HG03439 (cell line): ENCODE results near the gene SIGLEC8.
"Not testable (repeated sequence)": the region's sequence is repeated elsewhere in the genome, so short reads cannot be mapped to it uniquely, and the experiment has no call there.

Experiments used
- ATAC-seq: cut with Tn5 transposase; IDR thresholded peaks from one replicate; pipeline ENCODE4 v1.9.1; 2021; ENCODE audit warnings: mild to moderate bottlenecking, moderate library complexity; ENCODE audit not compliant: unreplicated experiment

Gene SIGLEC8

DNA sequence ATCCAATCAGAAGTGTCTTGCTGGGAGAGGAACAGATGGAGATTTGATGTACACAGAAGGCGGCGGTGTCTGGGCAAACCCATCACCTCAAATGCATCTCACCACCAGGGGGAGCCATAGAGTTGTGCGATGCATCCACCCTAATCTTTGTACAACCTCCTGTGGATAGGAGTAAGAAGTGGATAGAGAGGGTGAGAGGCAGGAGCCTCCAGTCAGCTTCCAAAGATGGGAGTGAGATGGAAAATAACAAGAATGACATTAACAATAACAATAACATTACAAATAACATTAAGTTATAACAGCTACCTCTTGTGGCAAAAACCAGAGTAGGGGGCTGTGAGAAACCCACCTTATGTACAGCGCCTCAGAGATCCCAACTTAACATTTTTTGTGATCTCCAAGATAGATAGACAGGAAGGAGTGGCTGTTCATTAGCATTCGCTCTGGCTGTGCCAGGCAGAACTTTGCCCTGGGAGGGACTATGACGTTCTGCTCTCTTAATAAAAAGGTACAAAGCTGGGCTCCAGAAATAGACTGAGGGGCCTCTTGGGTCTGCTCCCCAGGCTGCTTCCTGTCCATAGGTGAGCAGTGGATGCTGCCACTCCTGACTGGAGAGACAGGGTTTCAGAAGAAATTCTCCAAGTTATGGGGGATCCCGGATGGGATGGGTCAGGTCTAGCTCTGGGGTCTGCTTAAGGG is 14.9 kb upstream of the SIGLEC8 start:
- no peak for ATAC-seq

DNA sequence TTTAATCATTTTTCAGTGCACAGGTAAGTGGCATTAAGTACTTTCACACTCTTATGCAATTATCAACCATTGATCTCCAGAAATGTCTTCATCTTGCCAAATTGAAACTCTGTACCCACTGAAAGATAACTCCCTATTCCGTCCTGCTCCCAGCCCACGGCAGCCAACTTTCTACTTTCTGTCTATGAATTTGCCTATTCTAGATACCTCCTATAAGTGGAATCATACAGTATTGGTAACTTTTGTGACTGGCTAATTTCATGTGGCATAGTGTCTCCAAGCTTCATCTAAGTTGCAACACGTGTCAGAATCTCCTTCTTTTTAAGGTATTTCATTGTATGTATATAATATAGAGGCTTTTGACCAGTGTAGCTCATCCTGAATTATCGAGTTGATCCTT is 14.4 kb upstream of the SIGLEC8 start:
- ATAC-seq, result no peak

DNA sequence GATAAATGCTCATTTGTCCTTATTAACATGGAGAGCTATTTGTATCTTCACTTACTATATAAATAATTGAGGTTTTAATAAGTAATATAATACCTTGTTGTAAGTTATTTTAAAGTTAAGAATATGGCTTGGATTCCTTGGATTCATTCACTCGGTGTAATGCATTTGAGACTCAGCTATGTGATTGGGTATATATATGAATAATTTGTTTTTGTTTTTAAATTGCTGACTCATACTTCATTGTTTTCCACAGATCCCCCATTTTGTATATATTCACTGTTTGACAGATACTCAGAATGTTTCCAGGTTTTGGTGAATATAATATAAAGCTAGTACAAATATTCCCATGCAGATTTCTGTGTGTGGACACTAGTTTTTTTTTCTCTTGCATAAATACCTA is 13.3 kb upstream of the SIGLEC8 start:
- no peak for ATAC-seq

- ATAC-seq, result no peak
Observed at GRCh38 chr19:51470966-51471365, 12.7 kb upstream of the SIGLEC8 start.

DNA sequence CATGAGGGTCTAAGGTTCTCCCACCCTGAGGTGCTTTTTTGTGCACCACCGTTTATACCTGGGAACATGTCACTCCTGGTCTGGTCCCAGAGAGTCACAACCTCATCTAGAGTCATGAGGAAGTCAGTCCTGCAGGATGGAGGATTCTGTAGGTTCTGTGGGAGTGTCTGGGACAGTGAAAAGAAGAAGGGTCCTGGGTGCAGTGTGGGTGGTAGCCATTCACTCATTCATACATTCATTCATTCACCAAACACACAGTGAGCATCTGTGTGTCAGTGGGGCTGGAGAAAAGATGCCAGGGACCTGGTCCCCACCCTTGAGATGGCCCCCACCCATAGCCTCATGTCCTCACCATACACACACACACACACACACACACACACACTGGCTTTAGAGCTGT is 11.4 kb upstream of the SIGLEC8 start:
- ATAC-seq, result no peak

DNA sequence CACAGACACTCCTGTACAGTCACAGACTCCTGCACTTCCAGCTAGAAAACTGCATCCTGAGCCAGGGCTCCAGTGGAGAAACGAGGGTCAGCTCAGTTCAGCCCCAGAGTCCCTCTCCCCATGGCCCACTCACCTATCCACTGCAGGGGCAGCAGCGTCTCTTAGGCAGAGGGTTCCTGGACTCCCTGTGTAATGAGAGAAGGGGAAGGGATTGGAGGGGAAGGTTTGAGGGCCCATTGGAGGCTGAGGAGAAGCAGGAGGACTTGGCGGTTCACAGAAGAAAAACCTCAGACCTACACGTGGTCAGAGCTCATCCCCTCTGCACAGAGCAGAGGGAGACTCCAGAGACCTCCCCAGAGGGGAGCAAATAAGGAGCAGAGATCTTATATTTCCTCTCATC is 10.9 kb upstream of the SIGLEC8 start:
- ATAC-seq, result no peak

DNA sequence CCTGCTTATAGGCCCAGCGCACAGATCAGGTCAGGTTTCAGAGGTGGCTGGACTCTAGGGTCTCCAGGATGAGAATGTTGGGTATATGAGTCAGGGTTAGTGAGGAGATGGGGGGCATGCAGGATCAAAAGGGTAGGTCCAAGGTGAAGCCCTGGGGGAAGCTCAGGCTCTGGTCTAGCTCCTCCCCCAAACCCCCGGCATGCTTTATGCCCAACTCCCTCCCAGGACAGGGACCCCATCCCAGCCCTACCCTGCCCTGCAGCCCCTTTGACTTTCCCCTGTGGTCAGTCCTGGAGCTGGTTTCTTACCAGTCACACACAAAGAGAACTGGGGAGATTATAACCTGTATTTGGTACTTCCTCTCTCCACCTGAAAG is 10.3 kb upstream of the SIGLEC8 start:
- no peak for ATAC-seq

DNA sequence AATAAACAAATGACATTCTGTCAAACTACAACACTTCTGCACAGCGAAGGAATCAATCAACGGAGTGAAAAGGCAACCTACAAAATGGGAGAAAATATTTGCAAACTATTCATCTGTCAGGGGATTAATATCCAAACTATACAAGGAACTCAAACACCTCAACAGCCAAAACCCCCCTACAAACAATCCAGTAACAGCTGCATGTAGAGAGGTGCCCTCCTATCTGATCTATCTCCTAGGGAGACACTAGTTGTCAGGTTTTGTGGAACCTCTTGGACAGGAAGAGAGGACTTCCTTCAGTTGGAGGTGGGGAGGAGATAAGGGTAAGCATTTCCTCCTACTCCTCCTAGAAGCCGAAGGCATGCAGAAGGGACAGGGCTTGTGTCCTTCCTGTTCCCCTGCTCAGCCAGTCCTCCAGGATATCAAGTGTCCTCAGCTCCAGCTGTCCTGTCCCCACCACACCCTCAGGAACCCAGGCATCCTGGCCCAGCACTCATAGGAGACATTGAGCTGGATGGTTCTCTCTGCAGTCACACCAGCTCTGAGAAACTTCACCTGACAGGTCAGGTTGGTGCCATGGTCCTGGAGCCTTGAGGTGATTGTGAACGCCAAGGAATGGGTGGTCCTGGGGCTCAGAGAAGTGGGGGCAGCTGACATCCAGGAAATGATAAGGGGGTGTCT is 9.8 kb upstream of the SIGLEC8 start:
- ATAC-seq, result no peak

DNA sequence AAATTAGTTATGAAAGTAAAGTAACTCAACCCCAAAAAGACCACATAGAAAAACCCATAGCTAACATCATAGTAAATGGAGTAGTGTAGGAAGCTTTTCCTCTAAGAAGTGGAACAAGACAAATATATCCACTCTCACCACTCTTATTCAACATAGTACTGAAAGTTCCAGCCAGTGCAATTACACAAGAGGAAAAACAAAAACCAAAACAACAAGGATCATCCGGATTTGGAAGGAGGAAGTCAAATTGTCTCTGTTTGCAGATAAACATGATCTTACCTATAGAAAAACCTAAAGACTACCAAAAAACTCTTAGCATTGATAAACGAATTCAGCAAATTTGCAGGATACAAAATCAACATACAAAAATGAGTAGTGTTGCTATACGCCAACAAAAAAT is 8.5 kb upstream of the SIGLEC8 start:
- no peak for ATAC-seq

- ATAC-seq, result not testable (repeated sequence)
Observed at GRCh38 chr19:51463976-51464581, 5.8 kb upstream of the SIGLEC8 start.

DNA sequence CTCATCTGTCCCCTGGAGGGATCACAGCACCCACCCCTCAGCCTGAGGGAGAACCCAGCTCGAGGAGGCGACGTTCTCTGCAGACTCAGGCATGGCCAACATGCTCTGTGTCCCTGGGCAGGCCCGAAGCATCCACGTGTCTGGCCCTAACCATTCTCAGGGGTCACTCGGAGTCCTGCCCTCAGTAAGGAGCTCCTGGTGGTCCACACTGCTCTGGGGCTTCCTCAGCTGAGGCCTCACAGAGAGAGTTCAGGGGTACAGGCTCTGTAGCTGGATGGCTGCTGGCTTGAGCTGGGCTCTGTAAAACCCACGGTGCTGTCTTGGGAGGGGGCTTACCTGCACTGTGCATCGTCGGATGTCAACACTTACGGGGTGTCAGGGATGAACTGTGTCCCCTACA is 4.4 kb upstream of the SIGLEC8 start:
- no peak for ATAC-seq

GRCh38 chr19:51462276-51462675 is 4.0 kb upstream of the SIGLEC8 start:
- ATAC-seq, result no peak

DNA sequence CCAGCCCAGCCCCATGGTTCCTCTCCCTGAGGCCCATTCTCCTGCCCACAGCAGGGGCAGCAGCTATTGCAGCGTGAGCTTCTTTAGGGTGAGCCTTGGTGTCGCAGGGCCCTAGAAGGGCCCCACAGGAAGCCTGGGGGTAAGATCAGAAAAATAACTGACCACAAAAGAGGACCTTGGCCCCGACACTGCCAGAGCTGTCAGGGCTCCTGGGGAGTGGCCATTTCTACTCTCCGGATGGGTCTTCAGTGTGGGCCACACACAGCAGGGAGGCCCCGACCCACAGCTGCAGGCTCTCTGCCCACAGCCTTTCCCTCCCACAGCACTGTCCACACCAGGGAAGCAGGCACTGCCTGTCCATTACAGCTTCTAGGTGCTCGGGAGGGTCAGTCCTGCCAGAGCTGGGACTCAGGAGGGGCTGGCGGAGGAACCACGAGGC is 3.5 kb upstream of the SIGLEC8 start:
- ATAC-seq, result no peak

GRCh38 chr19:51460164-51460992 is 2.1 kb upstream of the SIGLEC8 start:
- ATAC-seq, result no peak

GRCh38 chr19:51458899-51459505 is 748 bp upstream of the SIGLEC8 start:
- ATAC-seq, result no peak

DNA sequence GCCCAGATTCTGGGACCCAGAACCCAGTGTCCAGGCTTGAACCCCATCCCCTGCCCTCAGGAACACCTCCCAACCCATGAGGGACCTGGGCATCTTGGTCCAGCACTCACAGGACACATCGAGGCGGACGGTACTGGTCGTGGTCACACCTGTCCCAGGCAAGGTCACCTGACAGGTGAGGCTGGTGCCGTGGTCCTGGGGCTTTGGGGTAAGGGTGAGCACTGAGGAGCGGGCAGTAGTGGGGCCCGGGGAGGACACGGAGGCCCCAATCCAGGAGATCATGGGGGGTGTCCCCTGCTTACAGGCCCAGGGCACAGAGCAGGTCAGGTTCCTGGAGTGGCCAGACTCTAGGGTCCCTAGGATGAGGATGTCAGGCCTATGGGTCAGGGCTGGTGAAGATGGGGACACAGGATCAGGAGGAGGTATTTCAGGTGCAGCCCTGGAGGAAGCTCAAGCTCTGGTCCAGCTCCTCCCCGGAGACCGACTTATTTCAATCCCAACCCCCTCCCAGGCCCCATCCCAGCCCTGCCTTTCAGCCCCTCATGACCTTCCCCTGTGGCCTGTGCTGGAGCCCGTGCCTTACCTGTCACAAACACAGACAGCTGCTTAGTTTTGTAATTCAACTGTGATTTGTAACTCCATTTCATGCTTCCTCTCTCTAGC is 772 bp downstream of the SIGLEC8 start:
- no peak for ATAC-seq

DNA sequence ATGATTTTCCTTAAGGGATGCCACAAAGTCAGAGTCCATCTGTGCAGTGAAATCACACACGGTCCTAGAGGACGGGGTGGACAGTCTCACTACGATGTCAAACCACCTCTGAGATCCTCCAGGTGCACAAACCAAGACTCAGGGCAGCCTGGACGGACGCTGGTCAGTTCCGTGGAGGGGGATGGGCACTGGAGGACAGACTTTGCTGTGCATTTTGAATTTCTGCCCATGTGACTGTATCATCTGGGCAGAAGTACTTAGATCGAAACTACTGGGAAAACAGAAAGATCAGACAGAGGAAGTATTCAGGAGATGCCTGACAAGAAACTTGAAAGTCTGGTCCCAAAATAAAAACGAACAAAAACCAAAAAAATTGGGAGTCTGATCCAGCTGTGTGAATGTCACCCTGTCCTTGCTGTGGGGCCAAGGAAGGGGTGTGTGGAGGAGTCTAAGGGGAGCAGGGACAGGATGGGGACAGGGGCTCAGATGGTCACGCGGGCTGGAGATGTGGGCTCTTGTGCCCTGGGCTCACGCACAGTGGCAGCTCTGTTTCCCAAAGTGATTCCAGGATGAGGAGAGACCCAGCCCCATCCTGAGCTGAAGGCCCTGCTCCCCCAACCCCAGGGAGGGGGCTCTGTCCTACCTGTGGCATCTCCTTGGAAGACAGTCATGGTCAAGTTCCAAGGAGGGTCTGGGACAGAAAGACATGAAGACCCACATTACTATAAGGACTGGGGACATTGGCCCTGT is 1.5 kb downstream of the SIGLEC8 start:
- no peak for ATAC-seq

- no peak for ATAC-seq
Observed at GRCh38 chr19:51450730-51451307, 7.4 kb downstream of the SIGLEC8 start.

- ATAC-seq, result no peak
Observed at GRCh38 chr19:51448411-51449016, 9.7 kb downstream of the SIGLEC8 start.
